EH (cell line): ENCODE data around the gene TBC1D2.
"Not testable (repeated sequence)": the region's sequence is repeated elsewhere in the genome, so short reads cannot be mapped to it uniquely, and the experiment has no call there.

Experiments
- DNase-seq: peaks from one replicate; pipeline ENCODE4 v3.0.0-alpha.2; 2015; ENCODE audit warnings: low read depth

The TBC1D2 gene

GRCh38 chr9:98191671-98192502 lies 63.6 kb downstream of the TBC1D2 start:
- DNase-seq = no peak

- DNase-seq = no peak
These were observed 64.3 kb downstream of the TBC1D2 start for GRCh38 chr9:98191181-98191608.

GRCh38 chr9:98190757-98191105 lies 64.7 kb downstream of the TBC1D2 start:
- no peak for DNase-seq

- no peak for DNase-seq
These were observed 66.0 kb downstream of the TBC1D2 start for GRCh38 chr9:98189412-98189811.

GRCh38 chr9:98187926-98188325 lies 67.5 kb downstream of the TBC1D2 start:
- no peak for DNase-seq

GRCh38 chr9:98186236-98186635 lies 69.2 kb downstream of the TBC1D2 start:
- DNase-seq = no peak

GRCh38 chr9:98185611-98186171 lies 69.8 kb downstream of the TBC1D2 start:
- no peak for DNase-seq

GRCh38 chr9:98185021-98185567 lies 70.4 kb downstream of the TBC1D2 start:
- DNase-seq = no peak

- no peak for DNase-seq
These were observed 71.1 kb downstream of the TBC1D2 start for GRCh38 chr9:98184326-98184725.

GRCh38 chr9:98182889-98183599 lies 72.4 kb downstream of the TBC1D2 start:
- DNase-seq = no peak

- peak; percentile 14 for DNase-seq
These were observed 73.2 kb downstream of the TBC1D2 start for GRCh38 chr9:98182069-98182820.

GRCh38 chr9:98181746-98182068 lies 73.7 kb downstream of the TBC1D2 start:
- no peak for DNase-seq

GRCh38 chr9:98180996-98181395 lies 74.5 kb downstream of the TBC1D2 start:
- DNase-seq = no peak

GRCh38 chr9:98178874-98179850 lies 76.3 kb downstream of the TBC1D2 start:
- no peak for DNase-seq

GRCh38 chr9:98176391-98177259 lies 78.8 kb downstream of the TBC1D2 start:
- DNase-seq = no peak

GRCh38 chr9:98175762-98176161 lies 79.7 kb downstream of the TBC1D2 start:
- DNase-seq = no peak

GRCh38 chr9:98175028-98175569 lies 80.3 kb downstream of the TBC1D2 start:
- DNase-seq = no peak

GRCh38 chr9:98174502-98174918 lies 80.9 kb downstream of the TBC1D2 start:
- DNase-seq = not testable (repeated sequence)

GRCh38 chr9:98173181-98173580 lies 82.3 kb downstream of the TBC1D2 start:
- no peak for DNase-seq

- DNase-seq = peak; percentile 27
These were observed 82.8 kb downstream of the TBC1D2 start for GRCh38 chr9:98172604-98173003.
